CD4-positive, alpha-beta T cell treated with Interleukin-4 for 1 hour (primary cell): ENCODE measurements around the gene RNF31.

Source experiments
- DNase-seq, 2 donors: peaks; one replicate each; pipeline ENCODE4 v3.0.0-alpha.2; 2020 to 2022

The RNF31 gene

GRCh38 chr14:24117179-24117578 is 30.1 kb upstream of the RNF31 start:
- DNase-seq = no peak

DNA sequence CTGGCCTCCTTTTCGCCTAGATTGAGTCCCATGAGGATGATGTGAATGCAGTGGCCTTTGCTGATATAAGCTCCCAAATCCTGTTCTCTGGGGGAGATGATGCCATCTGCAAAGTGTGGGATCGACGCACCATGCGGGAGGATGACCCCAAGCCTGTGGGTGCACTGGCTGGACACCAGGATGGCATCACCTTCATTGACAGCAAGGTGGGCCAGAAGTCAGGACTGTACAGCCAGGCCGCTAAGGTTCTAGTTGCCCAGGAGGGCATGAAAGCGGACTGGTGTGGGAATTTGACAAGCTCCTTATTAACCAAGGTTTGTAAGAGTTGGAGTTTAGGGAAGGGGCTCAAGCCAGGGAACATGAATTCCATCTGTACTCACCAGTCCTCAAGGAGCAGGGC is 27.6 kb upstream of the RNF31 start:
- no peak for DNase-seq

GRCh38 chr14:24121210-24121609 is 26.1 kb upstream of the RNF31 start:
- no peak for DNase-seq

DNA sequence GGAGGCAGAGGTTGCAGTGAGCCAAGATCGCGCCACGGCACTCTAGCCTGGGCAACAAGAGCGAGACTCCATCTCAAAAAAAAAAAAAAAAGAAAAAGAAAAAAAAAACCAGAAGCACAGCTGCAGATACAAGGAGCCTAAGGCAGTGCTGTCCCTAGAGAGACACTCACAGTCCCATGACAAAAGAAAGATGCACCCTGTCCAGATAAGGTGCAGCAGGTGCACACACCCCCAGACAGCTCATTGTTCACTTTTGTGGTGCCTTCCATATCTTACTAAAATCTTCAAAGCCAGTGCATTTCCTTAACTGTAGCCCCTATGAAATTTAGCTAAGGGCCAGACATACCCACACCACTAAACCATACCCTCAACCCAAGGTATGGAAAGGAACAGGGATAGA is 24.9 kb upstream of the RNF31 start:
- DNase-seq = no peak

GRCh38 chr14:24122898-24123297 is 24.4 kb upstream of the RNF31 start:
- no peak for DNase-seq

- DNase-seq = no peak
Measured at GRCh38 chr14:24123424-24124417, 23.6 kb upstream of the RNF31 start.

GRCh38 chr14:24126939-24127338 is 20.4 kb upstream of the RNF31 start:
- no peak for DNase-seq

- DNase-seq = no peak
Measured at GRCh38 chr14:24127673-24128072, 19.6 kb upstream of the RNF31 start.

- DNase-seq = no peak
Measured at GRCh38 chr14:24129410-24129998, 17.8 kb upstream of the RNF31 start.

DNA sequence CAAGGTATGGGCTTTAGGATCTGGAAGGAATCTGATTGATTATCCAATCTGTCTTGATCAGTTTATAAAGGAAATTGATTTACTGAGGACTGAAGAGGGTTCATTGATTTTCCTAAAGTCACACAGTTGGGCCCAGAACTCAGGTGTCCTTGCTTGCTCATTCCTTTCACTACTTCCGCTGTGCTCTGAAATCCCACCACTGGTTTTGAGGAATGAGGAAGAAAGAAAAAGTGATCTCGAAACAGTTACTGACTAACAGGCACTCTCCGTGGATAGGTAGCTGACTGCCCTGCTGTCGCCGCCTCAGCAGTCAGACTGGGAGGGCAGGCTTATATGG is 16.9 kb upstream of the RNF31 start, which contains the start of gene FITM1:
Gene FITM1 (plus strand): TSS at position 280 of the 337 bp plus-strand sequence. CDS start 905 bp downstream, outside the sequence.
- DNase-seq = no peak

- no peak for DNase-seq
Measured at GRCh38 chr14:24130717-24131548, 16.4 kb upstream of the RNF31 start.

DNA sequence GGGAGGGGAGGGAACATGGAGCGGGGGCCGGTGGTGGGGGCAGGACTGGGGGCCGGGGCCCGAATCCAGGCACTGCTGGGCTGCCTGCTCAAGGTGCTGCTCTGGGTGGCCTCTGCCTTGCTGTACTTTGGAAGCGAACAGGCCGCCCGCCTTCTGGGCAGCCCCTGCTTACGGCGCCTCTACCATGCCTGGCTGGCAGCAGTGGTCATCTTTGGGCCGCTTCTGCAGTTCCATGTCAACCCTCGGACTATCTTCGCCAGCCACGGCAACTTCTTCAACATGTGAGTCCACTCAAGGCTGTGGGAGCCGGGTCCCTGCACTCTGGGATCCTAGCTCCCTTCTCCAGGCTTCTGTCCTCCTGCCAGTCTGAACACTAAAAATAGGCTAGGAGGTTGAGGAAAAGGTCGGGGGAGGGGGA is 15.7 kb upstream of the RNF31 start:
- DNase-seq = no peak

GRCh38 chr14:24132061-24132685 is 15.1 kb upstream of the RNF31 start:
- DNase-seq = peak; percentile 17 to 30

DNA sequence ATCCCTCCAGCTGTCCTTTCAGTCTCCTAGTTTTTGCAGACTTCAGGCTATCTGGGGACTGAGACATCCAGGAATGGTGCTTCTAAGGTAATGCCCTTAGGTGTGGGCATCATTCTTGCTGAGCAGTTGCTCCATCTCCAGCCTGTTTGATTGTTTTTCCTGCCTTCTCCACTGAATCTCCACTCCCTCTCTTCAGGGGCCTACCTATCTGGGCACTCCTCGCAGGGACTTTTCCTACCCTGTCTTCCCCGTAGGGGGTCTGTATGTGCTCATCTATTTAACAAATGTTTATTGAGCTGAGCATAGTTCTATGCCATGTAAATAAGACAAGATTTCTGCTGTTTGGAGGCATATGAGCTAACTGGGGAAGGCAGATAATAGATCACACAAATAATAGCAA is 14.3 kb upstream of the RNF31 start:
- no peak for DNase-seq

DNA sequence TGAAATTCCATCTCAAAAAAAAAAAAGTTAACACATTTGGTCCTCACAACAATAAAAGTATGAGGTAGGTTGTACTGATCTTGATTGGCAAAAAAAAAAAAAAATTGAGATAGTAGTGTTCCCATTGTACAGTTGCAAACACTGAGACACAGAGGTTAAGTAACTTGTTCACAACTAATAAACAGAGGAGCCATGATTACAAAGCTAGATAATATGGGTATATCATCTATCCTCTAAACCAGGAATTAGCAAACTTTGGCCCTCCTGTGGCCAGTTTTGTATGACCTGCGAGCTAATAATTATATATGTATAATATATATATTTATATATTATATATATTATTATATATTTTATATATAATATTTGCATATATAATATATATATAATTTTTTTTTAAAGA is 13.6 kb upstream of the RNF31 start:
- no peak for DNase-seq

DNA sequence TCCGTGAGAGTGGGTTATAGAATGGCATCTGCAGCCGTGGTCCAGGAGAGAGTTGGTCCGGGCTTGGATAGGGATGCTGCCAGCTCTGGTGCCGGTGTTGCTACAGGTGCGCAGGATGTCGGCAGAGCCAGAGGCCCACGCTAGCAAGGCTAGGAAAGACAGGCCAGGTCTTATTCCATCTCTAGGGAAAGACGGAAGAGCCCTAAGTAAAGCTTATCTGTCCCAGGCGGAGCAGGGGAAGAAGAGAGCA is 11.8 kb upstream of the RNF31 start:
- DNase-seq = no peak

- peak; percentile 92 to 96 for DNase-seq
Measured at GRCh38 chr14:24135834-24136683, 11.2 kb upstream of the RNF31 start, which contains the start of gene PSME1. Gene PSME1, plus strand, starts transcription at chr14:24136194. Its CDS starts 69 bp downstream, at chr14:24136263.

DNA sequence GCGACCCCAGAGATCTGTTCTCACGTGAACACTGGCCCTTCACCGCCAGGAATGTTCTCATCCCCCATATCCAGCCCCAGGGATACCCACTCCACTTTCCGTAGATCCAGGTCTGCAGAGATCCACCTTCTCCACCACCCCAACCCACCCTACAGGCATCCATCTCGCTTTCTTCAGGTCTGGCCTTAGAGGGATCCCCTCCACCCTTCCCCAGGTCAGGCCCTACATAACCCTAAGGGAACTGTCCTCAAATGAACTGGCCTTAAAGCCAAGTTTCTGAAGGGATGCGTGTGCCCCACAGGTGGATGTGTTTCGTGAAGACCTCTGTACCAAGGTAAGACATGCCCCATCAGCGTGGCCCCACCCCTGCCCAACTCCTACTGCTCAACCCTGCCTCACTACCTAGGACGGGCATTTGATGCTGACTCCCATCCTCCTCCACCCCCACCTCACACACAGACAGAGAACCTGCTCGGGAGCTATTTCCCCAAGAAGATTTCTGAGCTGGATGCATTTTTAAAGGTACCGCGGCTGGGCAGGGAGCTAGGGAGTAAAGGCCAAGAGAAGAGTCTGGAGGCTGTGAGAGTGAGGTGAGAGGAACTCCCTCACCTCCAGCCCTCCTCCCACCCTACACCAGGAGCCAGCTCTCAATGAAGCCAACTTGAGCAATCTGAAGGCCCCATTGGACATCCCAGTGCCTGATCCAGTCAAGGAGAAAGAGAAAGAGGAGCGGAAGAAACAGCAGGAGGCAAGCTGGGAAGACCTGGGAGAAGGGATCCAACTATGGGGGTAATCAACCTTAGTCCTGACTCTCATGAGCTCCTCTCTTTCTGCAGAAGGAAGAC is 10.4 kb upstream of the RNF31 start:
- no peak for DNase-seq

DNA sequence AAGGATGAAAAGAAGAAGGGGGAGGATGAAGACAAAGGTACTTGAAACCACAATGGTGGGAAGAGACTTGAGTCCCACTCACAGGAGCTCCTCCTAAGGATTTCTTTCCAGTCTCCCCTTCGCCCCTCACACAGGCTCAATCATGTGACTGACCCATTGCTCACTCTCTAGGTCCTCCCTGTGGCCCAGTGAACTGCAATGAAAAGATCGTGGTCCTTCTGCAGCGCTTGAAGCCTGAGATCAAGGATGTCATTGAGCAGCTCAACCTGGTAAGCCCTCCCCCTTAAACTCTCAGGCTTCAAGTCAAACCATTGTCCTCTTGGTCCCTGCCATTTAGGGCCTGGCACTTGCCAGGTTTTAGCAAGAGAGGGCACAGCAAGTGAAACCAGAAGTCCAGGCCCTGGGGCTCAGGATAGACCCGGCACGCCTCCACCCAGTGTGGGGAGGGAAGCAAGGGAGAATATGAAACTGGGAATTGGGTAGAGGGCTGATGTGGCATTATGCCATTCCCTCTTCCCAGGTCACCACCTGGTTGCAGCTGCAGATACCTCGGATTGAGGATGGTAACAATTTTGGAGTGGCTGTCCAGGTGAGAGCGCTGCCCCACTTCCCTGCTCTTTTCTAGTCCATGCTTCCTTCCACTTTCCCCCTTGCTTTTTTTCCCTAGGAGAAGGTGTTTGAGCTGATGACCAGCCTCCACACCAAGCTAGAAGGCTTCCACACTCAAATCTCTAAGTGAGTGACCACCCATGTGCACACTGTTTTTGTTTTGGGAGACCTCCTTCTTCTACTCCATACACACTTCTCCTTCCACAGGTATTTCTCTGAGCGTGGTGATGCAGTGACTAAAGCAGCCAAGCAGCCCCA is 9.5 kb upstream of the RNF31 start:
- DNase-seq = no peak
